ENCODE results near the gene LAMP5. TPM values are rescaled to one million over a fixed set of nuclear protein-coding genes. Genes with fewer than 3 reads are reported as not detected.

Gene LAMP5
- total RNA-seq, 1 experiment from 2014 or later: not detected

GRCh38 chr20:9515741-9516233 lies 1.4 kb downstream of the LAMP5 start:
- Histone ChIP-seq H3K9me2 (replicated peaks; ENCODE audit: low read length) (no peaks in the 10 kb centered on the region), H3K9ac (ENCODE audit: low read length) (no peak overlapping the region), H3K4me3 (ENCODE audit: low read length) (no peak overlapping the region), H3K4me2 (ENCODE audit: low read length) (no peak overlapping the region), H4K20me1 (ENCODE audit: low read length) (no peaks in the 10 kb centered on the region), H3K79me2 (ENCODE audit: low read length) (no peaks in the 10 kb centered on the region), H3F3A (ENCODE audit: low read length, unreplicated experiment) (no peaks in the 10 kb centered on the region), H2AFZ (ENCODE audit: low read length) (no peak overlapping the region), H3K9me3 (ENCODE audit: low read length) (no peaks in the 10 kb centered on the region), H3K36me3 (ENCODE audit: low read depth, low read length) (no peaks in the 10 kb centered on the region), H3K27ac (ENCODE audit: low read length) (no peak overlapping the region), H3K4me1 (ENCODE audit: insufficient read depth, low read length) (peaks cover 4% of the 10 kb centered on the region; the same call in 1 of the 2 replicates), H3K27me3 (ENCODE audit: low read length) (peaks cover 19% of the 10 kb centered on the region)
- intact Hi-C loops (cut with micrococcal nuclease): no loop called here
- ChIA-PET CTCF (no interaction called here), POLR2A (ENCODE audit: unreplicated experiment) (no interaction called here)
- BruUV-seq (replicated peaks): no TSS peak
- TF ChIP-seq CTCF (conservative IDR thresholded peaks at IDR 0.05; ENCODE audit: low read depth, low read length): no peak
- no peak for TF ChIP-seq EZH2phosphoT487 (IDR thresholded peaks at IDR 0.05; ENCODE audit: borderline replicate concordance, low read length)
- TF ChIP-seq EZH2 (IDR thresholded peaks at IDR 0.05; ENCODE audit: low read length, unreplicated experiment): no peak
- DNase-seq (no peak), ATAC-seq (no peak)

GRCh38 chr20:9516234-9516871 lies 2.0 kb downstream of the LAMP5 start:
- Histone ChIP-seq H3K4me2 (ENCODE audit: low read length) (no peak overlapping the region), H3K79me2 (ENCODE audit: low read length) (no peaks in the 10 kb centered on the region), H2AFZ (ENCODE audit: low read length) (no peak overlapping the region), H3K27ac (ENCODE audit: low read length) (no peak overlapping the region), H3K4me3 (ENCODE audit: low read length) (no peak overlapping the region), H4K20me1 (ENCODE audit: low read length) (no peaks in the 10 kb centered on the region), H3F3A (ENCODE audit: low read length, unreplicated experiment) (no peaks in the 10 kb centered on the region), H3K36me3 (ENCODE audit: low read depth, low read length) (no peaks in the 10 kb centered on the region), H3K27me3 (ENCODE audit: low read length) (peaks cover 19% of the 10 kb centered on the region), H3K9ac (ENCODE audit: low read length) (no peak overlapping the region), H3K9me3 (ENCODE audit: low read length) (no peaks in the 10 kb centered on the region), H3K9me2 (replicated peaks; ENCODE audit: low read length) (no peaks in the 10 kb centered on the region), H3K4me1 (ENCODE audit: insufficient read depth, low read length) (peaks cover 4% of the 10 kb centered on the region; the same call in 1 of the 2 replicates)
- TF ChIP-seq EZH2phosphoT487 (IDR thresholded peaks at IDR 0.05; ENCODE audit: borderline replicate concordance, low read length): no peak
- no peak for TF ChIP-seq CTCF (conservative IDR thresholded peaks at IDR 0.05; ENCODE audit: low read depth, low read length)
- TF ChIP-seq EZH2 (IDR thresholded peaks at IDR 0.05; ENCODE audit: low read length, unreplicated experiment): no peak
- BruUV-seq (replicated peaks): no TSS peak
- ATAC-seq (no peak), DNase-seq (peak; percentile 26)
- ChIA-PET CTCF (no interaction called here), POLR2A (ENCODE audit: unreplicated experiment) (no interaction called here)
- intact Hi-C loops (cut with micrococcal nuclease): no loop called here

All from PC-3 (cell line).